ENCODE measurements around the gene SNX9.
"Not testable (repeated sequence)": the region's sequence is repeated elsewhere in the genome, so short reads cannot be mapped to it uniquely, and the experiment has no call there.

Gene SNX9

DNA sequence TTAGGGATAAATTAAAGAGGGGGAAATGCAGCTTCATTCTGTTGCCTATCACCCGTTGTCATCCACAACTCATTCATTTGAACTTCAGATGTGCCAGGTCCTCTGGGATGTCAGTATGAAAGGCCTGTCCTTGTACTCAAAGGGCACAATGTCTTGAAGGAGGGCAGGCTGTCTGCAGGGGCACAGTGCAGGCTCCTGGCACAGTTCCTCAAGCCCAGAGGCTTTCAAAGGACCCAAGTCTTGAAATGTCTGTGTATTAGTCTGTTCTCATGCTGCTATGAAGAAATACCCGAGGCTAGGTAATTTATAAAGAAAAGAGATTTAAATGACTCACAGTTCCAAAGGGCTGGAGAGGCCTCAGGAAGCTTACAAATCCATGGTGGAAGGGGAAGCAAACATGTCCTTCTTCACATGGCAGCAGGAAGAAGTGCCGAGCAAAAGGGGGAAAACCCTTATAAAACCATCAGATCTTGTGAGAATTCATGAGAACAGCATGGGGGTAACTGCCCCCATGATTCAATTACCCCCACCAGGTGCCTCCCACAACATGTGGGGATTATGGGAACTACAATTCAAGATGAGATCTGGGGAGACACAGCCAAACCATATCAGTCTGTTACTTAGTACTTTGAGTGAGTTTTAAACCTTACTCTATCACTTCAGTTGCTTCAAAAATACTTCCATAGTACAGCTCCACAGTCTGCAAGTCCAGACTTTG is 9.4 kb downstream of the SNX9 start:
- no peak for DNase-seq

DNA sequence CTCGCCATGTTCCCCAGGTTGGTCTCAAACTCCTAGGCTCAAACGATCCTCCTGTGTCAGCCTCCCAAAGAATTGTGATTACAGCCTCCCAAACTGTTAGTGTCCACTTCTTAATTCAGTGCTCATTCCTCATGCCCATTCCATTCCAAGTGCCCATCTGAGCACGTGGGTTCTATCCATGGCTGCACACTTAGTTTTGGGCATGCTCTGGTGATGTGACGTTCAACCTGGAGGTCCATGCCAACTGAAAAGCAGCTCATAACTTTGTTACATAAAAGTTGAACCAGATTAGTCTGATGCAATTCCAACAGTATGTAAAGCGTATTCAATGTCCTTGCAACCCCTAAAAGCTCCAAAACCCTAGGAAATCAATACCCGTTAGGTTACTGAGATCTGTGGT is 11.5 kb downstream of the SNX9 start:
- no peak for DNase-seq

DNA sequence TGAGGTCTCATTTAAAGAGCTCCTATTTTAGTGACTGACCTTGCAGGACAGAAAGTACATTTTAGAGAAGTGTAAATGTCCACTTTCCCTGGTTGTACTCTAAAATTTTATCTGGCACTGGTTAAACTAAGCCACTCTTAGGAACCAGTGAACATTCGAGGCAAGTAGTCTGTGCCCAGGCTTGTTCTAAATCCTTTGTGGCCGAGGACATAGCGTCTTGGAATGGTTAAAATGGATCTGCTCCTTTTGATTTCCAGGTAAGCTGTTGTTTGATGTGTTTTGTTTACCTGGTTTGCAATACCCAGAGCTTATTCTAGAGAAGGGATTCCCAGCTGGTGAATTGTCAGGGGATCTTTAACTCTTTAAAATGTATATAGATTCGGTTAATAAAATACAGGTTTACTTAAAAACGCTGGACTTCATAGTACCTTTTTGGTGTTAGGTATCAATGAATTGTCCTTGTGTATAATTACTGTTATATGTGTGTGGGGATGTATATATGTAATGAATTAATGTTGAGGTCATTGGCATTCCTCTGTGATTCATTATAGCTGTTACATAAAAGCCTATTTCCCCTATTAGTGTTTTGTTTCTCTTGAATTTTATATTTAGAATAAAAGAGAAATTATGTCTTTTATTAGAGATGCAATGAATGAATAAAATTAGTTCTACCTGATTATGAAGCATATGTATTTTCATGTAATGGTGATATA is 15.8 kb downstream of the SNX9 start:
- DNase-seq, result no peak

DNA sequence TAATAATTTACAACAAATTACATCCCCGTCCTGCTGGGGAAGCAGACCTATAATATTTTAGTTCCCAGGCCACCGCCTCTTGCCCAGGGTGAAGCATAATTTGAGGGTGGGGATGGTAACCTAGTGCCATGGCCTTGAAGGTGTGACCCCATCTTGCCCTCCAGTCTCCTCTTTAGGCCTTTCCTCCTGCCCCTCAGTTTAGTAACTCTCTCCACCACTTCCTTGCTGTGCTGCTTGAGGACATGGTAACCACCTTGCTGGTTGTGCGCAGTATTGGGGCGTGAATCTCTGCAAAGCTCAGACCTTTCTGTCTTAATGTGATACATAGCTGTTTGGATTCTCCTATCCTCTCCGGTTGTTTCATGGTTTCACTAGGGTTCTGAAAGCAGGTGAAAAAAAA is 16.6 kb downstream of the SNX9 start:
- DNase-seq, result no peak

DNA sequence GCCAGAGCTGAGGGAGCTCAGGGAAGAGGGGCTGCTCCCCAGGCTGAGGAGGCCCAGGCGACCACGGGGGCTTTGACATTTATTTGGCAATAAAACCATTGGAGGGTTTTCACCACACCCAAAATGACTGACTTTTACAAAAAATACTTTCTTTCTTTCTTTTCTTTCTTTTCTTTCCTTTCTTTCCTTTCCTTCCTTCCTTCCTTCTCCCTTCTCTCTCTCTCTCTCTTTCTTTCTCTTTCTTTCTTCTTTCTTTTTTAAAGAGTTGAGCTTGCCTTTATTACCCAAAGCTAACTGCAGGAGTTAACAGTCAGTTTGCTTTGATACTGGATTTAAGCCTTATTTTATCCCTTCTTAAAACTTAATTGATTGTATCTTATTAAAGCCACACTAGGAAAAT is 17.2 kb downstream of the SNX9 start:
- no peak for DNase-seq

DNA sequence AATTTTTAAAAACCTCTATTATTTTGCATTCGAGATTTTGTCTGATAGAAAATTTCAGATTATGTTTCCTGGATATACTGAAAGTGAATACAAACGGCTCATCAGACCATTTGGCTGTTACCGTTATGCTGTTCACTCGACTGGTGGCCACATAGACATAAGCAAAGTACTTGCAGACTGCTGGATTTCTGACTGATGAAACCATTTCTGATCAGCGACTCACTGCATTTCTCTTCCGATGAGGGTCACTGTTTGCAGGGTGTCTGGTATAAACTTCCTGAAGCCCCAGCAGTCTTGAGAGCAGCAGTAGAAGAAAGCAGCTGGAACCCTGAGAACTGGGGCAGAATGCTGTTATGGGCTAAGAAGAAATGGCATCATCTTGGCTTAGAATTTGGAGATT is 17.7 kb downstream of the SNX9 start:
- DNase-seq, result no peak

DNA sequence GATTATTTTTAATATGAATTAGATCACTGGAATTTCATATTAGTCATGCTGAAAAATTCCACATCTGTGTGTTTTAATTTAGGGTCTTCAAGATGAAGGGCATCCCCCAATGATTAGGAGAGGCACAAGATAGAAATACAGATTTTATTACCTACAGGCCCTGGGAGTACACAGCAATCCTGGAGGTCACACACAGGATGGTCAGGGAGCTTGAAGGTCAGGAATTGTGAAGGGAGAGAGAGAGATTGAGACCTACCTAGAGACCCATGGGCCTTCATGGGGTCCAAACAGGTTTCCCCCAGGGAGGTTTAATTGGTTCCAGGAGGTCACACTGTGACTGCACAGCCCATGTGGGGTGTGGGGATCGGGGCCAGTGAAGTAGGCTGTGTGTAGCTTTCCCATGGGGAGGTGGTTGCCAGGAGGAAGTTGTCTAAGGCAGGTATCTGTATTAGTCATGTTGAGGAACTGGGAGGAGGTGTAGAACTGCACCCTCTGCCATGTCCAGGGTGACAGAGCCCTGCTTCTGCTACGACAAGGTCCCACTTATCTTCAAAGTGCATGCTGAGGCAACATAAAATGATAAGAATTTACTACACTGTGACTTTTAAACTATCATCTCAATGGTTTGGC is 18.3 kb downstream of the SNX9 start:
- DNase-seq, result no peak

DNA sequence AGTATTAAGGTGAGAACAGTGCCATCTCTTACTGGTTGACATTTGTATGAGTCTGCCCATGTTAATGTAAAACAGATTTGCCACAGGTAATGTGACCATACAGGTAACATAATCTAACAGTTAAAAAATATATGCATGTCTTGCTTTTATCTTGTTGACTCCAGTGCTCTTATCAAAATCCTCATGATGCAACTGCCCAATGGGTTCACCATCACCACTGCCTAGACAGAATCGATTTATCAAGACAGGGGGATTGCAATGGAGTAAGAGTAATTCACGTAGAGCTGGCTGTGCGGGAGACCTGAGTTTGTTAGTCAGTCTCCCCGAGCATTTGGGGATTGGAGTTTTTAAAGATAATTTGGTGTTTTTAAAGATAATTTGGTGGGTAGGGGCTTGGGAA is 19.2 kb downstream of the SNX9 start:
- DNase-seq, result no peak

DNA sequence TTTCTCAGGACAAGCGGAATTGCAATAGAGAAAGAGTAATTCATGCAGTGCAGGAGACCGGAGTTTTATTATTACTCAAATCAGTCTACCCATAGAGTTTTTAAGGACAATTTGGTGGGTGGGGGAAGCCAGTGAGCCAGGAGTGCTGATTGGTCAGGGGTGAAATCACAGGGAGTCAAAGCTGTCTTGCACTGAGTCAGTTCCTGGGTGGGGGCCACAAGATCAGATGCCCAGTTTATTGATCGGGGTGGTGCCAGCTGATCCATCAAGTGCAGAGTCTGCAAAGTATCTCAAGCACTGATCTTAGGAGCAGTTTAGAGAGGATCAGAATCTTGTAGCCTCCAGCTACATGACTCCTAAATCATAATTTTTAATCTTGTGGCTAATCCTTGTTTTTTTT is 21.1 kb downstream of the SNX9 start:
- DNase-seq, result not testable (repeated sequence)

DNA sequence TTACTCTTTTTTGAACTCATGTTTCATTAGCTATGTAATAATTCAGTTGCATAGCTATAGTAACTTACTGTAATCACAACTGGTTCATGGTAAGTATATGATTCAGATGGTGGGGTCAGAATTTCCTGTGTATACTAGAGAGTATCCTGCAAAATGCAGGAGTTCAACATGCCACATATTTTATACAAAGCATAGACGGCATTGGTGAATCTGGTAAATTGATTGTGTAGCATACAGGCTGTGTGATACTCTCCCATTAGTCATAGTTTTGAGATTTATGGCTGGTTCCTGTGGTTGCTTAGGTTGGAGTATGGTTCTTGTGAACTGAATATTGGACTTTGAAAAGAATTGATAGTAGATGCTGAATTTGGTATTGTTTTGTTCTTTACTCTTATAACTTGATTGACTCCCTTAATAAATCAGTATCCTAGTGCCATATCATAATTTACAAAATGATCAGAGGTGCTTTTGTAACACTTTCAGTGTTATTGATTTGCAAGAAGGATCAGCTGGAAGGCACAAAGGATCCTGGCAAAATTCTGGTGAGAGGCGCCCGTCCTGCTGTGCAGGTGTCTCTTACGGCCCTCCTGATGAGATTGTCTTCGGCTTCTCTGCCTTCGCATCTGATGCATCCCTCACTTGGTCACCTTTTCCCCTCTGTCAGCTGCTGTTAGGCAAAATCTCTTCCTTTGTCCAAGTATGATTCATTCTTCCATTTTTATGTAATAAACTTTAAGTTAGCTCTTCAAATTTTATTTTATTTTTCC is 22.6 kb downstream of the SNX9 start:
- DNase-seq, result no peak

DNA sequence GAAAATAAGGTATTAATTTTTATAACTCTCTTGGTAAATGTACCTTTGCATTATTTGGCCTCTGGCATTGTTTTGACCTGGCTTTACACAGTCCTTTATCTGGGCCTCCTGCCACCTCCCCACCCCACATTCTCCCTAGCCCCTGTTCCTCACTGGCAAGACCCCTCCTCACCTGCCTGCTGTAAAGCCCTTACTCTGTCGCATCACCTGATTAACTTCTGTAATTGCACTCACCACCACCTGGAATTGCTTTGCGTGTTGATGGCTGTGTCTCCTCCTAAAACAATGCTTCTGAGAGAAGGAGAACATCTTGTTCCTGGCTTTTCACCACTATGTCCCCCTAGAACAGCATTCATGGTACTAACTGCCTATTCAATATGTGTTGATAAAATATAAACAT is 24.8 kb downstream of the SNX9 start:
- no peak for DNase-seq

DNA sequence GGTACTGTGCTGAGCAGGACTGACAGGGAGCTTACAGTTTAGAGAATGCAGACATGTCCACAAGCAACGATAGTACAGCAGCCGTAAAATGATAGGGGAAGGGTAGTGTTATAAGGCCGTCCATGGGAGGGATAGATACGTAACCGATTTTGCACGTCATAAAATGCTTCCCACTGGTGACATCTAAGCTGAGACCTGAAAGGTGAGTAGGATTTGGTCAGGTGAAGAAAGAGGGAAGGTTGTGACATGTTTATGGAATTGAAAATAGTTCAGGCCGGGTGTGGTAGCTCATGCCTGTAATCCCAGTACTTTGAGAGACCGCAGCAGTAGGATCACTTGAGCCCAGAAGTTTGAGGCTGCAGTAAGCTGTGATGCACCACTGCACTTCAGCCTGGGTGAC is 25.6 kb downstream of the SNX9 start:
- DNase-seq, result no peak

DNA sequence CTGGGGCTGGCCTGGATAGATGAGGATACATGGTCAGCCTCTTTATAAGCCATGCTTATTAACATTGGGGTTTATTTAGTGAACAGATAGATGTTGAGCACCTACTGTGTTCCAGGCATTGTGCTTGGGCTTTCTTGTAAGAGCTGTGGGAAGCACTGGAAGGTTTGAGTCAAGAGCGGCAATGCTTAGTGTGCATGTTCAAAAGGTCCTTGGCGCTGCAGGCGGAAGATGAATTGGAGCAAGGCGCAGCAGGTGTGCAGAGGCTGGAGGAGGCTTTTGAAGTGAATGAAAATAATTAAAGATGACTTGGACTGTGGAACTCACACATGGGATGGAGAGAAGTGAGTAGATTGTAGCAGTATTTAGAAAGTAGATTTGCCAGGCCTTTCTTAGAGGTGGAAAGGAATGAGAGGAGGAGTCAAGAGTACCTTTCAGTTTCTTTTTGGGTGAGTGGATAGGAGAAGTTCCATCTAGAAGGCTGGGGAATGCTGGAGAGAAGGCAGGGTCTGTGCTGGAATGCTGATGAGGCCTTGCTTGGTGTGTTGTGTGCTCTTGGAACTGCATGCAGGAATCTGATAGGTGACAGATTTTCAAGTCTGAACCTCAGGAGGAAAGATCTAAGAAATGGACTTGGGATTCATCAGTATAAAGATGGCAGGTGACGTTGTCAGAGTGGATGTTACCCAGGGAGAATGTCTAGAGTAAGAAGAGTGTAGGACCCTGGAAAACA is 26.4 kb downstream of the SNX9 start:
- peak in 1 of 2 experiments; percentile 13 for DNase-seq

DNA sequence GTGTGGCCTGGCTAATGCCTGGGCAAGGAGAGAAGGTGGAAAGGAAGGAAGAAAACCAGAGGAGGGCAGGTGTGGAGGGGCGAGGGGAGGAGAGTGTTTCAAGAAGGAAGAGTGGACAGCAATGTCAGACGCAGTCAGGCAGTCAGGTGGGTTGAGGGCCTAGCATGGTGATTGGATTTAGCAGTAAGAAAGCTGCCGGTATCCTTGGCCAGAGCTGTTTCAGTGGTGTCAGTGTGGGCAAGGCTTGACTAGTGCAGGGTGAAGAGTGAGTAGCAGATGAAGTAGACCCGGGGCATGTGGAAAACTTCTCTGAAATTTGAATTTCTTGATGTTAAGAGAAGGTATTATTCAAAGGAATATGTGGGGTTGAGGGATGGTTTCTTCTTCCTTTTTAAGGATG is 27.0 kb downstream of the SNX9 start:
- no peak for DNase-seq

DNA sequence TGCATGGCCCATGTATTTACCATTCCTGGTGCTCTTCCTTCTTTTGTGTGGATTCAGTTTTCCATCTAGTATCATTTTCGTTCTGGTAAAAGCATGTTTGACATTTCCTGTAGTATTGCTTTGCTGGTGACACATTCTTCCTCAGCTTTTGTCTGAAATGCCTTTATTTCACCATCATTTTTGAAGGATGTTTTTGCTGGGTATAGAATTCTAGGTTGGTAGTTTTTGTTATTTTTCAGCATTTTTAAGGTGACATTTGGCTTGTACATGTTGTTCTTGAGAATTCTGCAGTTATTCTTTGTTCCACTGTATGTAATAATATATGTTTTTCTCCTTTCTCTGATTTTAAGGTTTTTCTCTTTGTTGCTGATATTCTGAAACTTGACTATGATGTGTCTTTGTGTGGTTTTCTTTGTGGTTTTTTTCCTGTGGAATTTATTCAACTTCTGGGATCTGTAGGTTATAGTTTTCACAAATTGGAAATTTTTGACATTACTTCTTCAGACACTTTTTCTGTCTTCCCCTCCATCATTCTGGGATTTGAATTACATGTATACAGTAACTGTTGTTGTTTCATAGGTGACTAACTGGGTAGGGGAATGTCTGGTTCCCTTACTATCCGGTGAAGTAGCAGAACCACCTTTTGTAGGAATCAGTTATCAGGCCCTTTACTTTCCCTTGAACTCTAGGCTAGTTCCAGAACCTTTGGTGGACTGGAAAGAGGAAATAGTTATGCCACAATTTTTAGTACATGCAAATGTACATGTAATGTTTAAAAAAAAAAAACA is 30.2 kb downstream of the SNX9 start:
- no peak for DNase-seq

DNA sequence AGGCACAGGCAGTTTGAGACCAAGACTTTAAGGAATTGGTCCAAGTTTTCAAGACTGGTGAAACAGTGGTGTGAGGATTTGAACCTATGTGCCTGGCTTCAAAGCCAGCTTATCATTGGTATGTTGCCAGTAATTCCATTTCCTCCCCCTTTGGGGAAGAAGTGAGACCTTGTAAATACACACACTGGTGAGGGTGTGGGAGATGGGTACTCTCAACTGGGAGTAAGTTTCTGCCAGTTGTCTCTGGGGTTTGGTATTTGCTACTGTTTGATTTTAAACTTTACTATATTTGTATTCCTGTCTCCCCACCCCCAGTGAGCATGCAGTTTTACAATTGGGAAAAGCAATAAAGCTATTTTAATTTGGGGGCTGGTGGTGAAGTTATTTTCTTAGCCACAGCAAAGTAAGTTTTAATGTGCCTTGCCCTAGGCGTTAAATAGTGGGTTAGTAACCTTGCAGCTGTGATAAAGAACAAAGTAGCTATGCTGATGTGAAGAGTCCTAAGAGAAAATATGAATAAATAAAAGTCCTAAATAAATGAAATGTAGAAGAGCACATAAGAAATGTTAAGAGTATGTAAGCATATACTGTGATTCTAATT is 31.0 kb downstream of the SNX9 start:
- DNase-seq, result no peak

DNA sequence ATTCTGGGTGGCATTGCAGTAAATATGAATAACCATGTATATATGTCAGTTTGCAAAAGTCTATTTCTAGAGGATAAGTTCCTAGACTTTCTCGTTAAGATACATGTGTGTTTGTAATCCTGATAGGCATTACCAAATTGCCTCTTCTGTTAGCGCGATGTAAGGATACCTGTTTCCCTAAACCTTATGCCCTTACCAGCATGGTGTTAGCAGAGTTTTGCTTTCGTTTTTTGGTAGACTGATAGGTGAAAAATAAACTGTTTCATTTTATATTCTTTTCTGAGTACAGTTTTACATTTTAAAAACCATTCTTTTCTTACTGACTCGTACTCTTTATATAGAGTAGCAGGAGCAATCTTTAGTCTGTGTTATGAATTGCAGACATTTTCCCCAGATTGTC is 32.3 kb downstream of the SNX9 start:
- DNase-seq, result no peak

DNA sequence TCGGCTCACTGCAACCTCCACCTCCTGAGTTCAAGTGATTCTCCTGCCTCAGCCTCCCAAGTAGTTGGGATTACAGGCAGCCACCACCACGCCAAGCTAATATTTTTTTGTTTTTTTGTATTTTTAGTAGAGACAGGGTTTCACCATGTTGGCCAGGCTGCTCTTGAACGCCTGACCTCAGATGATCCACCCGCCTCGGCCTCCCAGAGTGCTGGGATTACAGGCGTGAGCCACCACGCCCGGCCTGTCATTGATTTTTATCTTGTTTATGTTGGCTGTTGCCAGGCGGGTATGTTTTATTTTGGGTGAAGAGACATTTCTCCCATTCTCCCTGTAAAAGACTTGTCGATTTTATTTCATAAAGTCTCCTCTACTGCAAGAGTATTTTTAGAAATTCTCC is 32.8 kb downstream of the SNX9 start:
- DNase-seq, result not testable (repeated sequence)

DNA sequence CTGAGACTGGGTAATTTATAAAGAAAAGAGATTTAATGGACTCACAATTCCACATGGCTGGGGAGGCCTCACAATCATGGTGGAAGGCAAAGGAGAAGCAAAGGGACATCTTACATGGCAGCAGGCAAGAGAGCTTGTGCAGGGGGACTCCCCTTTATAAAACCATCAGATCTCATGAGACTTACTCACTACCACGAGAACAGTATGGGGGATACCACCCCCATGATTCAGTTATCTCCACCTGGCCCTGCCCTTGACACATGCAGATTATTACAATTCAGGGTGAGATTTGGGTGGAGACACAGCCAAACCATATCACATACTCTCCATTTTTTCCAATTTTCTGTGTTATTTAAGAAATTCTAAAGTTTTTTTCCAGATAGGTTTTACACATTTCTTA is 35.6 kb downstream of the SNX9 start:
- DNase-seq, result not testable (repeated sequence)

DNA sequence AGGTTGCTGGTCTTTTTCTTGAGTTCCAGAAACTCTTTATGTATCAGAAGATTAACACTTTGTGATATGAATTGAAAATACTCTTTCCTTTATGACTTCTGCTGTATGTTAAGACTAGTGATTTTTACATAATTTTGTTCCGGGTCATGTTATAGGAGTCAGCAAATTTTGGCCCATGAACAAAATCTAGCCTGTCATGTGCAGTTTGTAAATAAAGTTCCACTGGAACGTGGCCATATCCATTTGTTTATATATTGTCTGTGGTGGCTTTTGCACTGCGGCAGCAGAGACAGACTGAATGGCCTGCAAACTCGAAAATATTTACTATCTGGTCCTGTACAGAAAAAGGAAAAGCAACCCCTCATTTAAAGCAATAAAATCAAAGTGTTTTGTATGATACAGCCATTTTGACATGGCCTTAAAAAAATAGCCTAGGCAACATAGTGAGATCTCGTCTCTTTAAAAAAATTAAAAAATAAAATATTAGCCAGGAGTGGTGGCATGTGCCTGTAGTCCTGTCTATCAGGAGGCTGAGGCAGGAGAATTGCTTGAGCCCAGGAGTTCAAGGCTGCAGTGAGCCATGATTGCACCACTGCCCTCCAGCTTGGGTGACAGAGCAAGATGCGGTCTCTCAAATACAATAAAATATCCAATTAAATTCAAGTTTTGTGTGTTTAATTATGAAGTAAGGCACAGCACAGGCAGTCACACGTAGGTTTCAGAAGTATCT is 36.9 kb downstream of the SNX9 start:
- DNase-seq, result no peak

DNA sequence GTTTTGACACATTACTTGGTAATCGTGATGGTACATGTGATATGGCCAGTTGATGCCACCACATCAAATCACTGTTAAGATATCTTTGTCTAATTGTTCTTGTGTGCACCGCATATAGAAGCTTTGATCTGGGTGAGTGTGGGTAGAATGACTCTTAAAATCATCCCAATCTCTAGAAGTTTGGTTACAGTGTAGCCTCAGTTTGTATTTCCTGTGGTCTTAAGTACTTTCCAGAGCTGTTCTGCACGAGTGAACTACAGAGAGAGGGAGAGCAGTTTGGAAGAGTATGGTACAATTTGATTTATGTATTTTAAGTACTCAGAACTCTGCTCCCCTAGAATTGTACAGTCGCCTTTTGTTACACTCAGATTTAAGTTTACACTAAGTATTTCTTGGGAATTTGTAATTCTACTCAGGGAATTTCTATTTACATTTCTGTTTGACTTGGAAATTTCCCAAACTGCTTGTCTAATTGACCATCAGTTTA is 37.5 kb downstream of the SNX9 start:
- no peak for DNase-seq
